ENCODE measurements around the gene KRT78.

GRCh38 chr12:52828591-52829021 is 20.2 kb downstream of the KRT78 start:
- TF ChIP-seq CTCF (conservative IDR thresholded peaks at IDR 0.05) (no peak), ZFX (IDR thresholded peaks at IDR 0.05) (no peak)

Data from C4-2B (cell line).